ENCODE measurements around the gene GOLGA7B. TPM values are rescaled to one million over a fixed set of nuclear protein-coding genes. Genes with fewer than 3 reads are reported as not detected.

The GOLGA7B gene
- polyA plus RNA-seq, 3 donors = 0.11 to 2.7 (median 0.43) TPM

DNA sequence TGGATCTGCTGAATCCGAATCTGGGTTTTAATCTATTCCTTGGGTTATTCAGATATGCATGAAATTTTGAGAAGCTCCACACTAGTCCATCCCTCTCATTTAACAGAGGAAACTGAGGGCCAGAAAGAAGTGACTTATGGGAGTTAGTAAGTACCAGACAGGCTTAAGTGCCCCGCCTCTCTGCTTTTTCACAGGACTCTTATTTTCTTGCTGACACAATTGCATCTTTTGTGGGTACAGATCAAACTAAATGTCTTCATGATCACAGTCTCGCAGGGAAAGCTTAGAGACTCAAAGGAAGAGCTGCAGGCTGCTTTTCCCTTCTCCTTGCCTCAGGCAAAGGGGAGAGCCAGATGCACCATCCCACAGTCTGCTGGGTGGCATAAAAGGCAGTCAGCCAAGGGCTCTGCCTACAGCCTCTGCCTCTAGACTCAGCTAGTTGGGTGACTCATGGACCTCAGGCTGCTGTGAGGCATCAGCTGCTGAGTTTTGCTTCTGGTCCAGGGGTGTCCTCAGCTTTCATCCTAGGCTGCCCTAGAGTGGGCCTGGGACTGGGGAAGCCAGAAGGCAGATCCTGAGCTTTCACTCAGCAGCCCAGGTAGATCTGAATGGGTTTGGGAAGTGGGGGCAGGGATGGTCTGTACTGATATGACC, 11.6 kb downstream of the GOLGA7B start:
- whole genome bisulfite sequencing, 3 donors = 71 to 82% (median 74%) methylated on average over 3 of the region's 3 CpGs
- no peak overlapping the region for H3K27ac ChIP-seq (ENCODE audit: low read depth, low read length)

DNA sequence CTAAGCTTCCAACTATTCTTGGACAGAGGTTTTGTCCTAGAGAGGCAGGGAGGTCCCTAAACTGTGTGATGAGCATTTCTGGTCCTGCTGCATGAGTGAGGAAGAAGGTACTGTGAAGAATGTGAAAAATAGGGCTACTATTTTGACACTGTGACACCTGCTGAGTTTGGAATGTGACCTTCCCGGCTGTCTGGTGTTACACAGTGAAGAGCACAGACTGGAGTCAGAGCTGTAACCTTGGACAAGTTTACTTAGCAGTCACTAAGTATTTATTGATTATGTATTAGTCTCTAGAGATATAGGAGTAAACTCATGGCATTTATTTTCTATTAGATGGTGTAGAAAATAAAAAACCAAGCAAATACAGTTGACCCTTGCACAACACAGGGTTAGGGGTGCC, 12.3 kb downstream of the GOLGA7B start:
- H3K27ac ChIP-seq (ENCODE audit: low read depth, low read length) = no peak overlapping the region
- 16 to 31% (median 30%) methylated on average over 1 of the region's 1 CpG for WGBS, 3 donors

DNA sequence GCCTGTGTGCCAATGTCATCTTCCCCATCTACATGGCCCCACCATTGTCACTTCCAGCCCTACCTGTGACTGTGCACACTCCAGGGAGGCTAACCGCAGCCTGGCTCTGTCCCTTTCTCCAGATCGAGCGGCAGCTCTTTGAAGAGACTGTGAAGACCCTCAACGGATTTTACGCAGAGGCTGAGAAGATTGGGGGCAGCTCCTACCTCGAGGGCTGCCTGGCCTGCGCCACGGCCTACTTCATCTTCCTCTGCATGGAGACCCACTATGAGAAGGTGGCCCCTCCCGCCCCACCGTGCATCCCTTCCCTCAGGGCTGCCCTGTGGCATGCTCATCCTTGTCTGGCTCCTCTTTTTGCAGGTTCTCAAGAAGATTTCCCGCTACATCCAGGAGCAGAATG, 14.2 kb downstream of the GOLGA7B start:
- H3K27ac ChIP-seq (ENCODE audit: low read depth, low read length) = no peak overlapping the region
- WGBS, 3 donors = 89 to 94% (median 89%) methylated on average over 11 of the region's 11 CpGs

DNA sequence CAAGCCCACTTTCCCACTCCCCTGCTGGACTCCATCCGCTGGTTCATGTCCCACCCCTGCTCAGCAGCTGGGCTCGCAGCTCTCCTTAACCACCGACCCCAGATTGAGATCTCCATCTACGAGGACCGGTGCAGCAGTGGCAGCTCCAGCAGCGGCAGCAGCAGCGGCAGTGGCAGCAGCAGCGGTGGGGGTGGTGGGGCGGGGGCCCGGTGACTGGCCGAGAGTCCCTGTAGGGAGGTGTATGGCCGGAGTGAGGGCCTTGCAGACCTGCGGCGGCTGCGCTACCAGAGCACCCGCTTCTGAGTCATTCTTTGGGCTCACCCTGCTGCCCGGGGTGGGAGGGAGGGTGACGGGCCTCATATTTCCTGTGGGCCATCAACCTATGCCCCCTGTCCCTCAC, 15.8 kb downstream of the GOLGA7B start:
- 67 to 85% (median 71%) methylated on average over 16 to 18 of the region's 18 CpGs for WGBS, 3 donors
- H3K27ac ChIP-seq (ENCODE audit: low read depth, low read length) = no peak overlapping the region

DNA sequence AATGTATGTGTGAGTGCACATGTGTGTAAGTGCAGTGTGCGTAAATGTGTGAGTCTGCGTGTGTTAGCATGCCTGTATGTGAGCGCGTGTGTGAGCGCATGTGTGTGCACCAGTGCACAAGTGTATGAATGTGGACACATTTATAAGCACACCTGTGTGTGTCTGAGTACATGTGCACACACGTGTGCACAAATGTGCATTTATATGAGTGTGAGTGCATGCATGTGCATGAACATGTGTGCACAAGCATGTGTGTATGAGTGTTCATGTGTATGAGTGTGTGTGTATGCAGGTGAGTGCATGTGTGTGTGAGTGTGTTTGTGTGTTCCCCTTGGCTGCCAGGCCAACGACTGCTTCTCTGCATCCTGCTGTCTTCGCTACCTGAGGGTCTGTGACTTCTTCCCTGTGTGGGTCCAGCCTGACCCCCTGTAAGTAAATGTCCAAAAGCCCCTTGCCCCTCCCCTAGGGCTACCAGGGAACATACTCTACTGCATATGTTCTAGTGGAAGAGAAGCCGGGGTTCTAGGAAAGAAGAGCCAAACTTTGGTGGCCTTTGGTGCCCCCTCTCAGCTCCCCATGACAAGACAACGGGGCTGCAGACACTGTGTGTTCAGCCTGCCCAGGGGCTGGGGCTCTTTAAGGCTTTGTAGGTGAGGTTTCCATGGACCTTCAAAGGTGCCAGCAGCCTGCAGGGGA, 17.0 kb downstream of the GOLGA7B start:
- no peak overlapping the region for H3K27ac ChIP-seq (ENCODE audit: low read depth, low read length)
- 92 to 95% (median 93%) methylated on average over 10 of the region's 10 CpGs for WGBS, 3 donors

DNA sequence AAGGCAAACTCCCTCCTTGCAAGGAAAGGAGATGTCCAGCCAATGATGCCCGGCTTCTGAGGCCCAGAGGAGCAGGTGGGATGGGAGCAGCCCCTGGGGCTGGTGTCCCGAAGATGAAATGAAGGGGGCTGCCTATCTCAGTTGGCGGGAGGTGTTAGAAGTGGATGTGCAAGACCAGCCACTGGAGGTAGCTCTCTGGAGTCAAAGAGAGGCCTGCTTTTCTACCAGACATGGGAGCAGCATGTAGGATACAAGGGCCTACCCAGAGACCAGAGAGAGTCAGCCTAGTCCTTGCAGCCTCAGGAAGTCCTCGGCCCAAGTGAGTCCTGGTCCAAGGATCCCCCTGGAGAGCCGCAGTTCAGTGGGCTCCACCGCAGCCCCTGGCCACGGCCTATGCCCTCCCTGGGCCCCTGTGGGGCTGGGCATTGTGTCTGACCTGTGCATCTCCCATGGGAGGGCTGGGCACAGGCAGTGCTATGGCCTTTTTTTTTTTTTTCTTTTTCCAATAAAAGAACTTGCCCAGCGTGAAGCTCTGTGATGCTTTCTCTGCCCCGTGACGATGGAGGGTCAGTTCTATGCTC, 17.7 kb downstream of the GOLGA7B start:
- no peak overlapping the region for H3K27ac ChIP-seq (ENCODE audit: low read depth, low read length)
- 86 to 93% (median 91%) methylated on average over 10 of the region's 10 CpGs for WGBS, 3 donors

DNA sequence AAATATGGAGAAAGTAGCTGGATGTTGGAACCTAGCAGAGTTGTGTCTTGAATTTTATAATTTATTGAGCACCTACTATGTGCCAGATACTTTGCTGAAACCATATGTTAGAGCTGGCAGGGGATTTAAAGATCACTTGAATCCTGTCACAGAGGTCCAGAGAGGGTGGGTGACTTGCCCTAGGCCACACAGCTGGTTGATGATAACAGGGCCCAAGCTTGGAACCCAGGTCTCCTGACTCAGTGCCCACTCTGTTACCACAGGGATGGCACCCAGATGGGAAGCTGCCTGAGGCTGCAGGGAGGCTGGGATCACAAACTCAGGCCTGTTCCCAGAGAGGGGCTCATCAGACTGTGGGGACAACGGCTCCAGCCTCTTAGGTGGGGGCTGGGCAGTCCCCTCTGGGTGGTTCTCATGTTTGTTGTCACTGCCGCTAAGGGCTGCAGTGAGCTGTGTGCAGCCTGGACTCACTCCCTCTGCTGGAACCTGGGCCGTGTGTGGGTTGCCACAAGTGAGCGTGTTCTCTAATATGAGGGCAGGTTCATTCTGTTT, 18.6 kb downstream of the GOLGA7B start:
- 61 to 84% (median 84%) methylated on average over 4 of the region's 4 CpGs for WGBS, 3 donors
- H3K27ac ChIP-seq (ENCODE audit: low read depth, low read length) = no peak overlapping the region

DNA sequence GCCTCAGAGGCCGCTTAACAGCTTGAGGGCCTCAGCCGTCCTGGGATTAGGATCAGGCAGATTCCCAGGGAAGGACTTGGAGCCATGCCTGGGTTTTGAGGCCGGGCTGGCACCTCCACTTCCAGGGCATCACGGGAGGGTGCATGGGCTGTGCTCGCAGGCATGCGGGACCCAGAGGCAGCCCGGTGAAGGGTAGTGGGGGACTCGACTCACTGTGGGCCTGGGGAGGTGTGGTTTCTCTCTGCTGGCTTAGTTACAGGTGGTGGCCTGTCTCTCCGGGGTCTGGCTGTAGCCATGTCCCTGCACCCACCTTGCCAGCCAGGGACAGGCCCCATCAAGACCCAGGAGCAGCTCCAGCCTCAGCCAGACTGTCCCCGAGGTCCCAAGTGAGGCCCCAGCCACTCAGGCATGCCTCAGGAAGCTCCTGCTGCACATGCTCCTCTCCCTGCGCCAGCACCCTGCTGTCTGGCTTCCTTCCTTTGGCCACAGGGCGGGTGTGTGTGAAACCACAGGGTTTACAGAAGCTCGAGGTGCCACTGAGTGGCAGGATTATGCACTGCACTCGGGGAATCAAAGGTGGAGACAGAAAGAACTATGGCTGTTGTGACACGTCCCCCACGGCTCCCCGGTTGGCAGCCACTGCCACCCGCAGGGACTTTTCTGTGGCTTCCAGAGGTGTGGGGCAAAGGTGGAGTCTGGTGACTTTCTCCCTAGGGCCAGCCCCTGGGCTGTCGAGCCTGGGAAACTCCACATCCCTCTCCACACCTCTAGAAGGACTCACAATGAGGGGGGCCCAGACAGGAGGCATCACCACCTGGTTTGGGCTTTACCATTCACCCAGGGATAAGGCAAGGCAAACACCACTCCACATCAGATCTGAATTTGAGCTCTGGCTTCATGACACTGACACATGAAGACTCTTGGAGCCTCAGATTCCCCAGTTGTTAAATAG, 19.7 kb downstream of the GOLGA7B start:
- WGBS, 3 donors = 5 to 18% (median 18%) methylated on average over 19 of the region's 19 CpGs
- no peak overlapping the region for H3K27ac ChIP-seq (ENCODE audit: low read depth, low read length)

DNA sequence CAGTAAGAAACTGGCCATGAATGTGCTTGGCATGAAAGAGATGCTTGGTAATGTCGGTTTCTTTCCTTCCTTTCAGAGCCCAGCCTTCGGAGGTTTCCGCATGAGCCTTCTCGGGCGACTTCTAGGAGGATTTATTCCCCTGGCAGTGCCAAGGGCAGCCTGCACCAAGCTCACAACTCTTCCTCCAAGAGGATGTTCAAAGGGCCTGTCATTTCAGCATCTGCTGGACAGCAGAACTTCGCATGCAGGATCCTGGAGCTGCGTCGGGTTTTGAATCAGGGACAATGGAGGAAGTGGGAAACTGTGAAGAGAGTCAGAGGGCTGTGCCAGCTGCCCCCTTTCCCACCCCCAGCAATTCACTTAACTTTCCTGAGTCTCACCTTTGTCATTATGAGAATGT, 21.3 kb downstream of the GOLGA7B start:
- 78 to 85% (median 78%) methylated on average over 8 of the region's 8 CpGs for whole genome bisulfite sequencing, 3 donors
- H3K27ac ChIP-seq (ENCODE audit: low read depth, low read length) = no peak overlapping the region

DNA sequence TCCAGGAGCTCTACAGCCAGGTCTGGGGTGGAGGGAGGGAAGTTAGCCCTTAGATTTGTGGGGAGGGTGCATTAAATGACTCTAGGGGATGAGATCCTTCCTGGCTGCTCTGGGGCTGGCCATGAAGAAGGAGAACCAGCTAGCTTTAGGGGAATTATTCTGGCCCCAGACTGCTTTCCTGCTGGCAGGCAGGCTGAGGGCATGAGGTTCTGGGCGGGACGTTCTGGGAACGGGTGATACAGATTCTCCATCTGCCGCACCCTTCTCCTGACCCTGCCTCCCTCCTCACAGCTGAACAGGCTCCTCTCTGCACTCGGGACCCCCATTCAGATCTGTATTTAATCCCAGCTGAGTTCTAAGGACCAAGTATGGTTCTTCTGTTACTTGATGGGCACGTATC, 23.9 kb downstream of the GOLGA7B start:
- H3K27ac ChIP-seq (ENCODE audit: low read depth, low read length) = no peak overlapping the region
- 56 to 72% (median 59%) methylated on average over 6 of the region's 6 CpGs for WGBS, 3 donors

DNA sequence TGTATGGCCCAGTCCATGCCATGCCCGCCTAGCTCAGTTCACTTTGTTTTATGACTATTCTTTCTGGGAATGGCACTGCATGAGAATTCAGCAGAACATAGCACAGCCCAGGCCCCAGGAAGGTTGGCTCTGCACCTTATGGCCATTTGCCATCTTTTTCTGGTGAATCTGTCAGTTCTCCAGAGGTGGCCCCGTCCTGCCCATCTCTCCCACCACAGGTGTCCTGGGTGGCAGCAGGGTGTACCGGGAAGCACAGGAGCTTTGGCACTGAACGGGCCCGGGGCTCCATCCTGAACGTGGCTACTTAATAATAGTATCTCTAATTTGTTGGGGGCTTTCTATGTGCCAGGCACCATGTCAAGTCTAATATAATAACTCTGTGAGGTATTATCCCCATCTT, 24.7 kb downstream of the GOLGA7B start:
- no peak overlapping the region for H3K27ac ChIP-seq (ENCODE audit: low read depth, low read length)
- WGBS, 3 donors = 76 to 83% (median 83%) methylated on average over 6 of the region's 6 CpGs

DNA sequence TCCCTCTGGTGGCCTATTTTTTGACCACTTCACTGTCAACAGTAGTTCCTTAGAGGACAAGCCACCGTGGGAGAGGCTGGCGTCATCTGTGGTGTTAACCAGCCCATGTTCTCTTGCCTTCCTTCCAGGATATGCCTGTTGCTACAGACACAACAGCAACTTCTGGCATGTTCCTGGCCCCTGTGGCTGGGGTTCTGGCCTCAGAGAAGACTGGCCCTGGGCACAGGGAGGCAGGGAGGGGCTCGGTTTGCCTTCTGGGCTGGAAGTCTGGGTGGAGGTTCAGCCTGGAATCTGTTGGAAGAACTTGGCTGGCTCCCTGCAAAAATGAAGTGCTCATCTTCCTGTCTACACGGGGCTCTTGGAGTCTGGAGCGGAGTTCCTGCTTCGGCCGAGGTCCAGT, 25.7 kb downstream of the GOLGA7B start:
- 62 to 77% (median 64%) methylated on average over 7 of the region's 7 CpGs for WGBS, 3 donors
- H3K27ac ChIP-seq (ENCODE audit: low read depth, low read length) = no peak overlapping the region

DNA sequence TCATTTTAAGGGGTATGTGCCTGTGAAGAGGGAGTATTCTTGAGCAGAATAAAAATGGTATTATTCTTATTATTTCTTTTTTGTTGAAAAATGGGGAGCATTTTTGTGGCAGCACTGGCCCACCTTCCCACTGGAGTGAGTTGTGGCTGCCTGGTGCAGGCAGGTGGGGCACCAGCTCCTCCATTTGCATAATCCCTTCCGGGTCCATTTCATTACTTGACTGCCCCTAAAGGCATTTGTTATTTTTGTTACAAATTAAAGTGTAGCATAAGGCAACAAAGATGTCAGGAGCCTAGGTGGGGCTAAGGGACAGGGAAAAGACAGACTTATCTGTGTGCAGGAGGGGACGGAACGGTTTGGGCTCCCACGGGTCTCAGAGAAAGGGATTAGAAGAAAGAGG, 26.8 kb downstream of the GOLGA7B start:
- H3K27ac ChIP-seq (ENCODE audit: low read depth, low read length) = no peak overlapping the region
- 58 to 71% (median 70%) methylated on average over 4 of the region's 4 CpGs for WGBS, 3 donors

DNA sequence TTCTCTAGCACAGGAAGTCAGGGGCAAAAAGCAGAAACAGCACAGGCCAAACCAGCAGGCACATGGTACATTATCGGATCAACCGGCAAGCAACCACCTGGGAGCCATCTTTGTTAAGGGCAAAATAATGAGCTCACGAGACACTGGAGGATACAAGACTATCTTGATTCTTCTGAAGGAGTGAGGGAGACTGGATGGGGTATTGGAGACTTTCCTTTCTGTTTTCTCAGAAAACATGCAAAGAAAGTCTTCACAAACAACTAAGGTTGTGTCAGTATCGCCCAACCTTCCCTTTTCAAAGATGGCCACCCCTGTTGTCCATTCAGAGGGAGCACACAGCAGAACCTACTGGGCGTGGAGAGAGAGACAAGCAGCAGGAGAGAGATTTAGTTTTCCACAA, 29.6 kb downstream of the GOLGA7B start:
- H3K27ac ChIP-seq (ENCODE audit: low read depth, low read length) = no peak overlapping the region
- 87 to 95% (median 93%) methylated on average over 5 of the region's 5 CpGs for WGBS, 3 donors

DNA sequence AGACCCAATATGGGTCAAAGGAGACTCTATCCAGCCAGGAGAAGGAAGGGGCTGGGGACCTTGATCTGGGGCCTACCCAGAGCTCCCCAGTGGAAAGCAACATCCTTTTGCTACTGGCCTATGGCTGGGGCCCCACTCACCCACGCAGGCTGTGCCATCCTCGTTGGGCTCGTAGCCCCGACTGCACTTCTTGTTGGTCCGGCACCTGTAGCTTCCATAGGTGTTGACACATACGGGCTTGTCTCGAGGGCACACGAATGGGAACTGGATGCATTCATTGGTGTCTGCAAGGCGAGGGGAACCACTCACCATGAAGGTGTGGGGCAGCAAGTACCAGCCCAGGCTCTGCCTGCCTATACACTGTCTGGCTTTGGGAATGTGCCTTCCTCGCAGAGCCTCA, 30.5 kb downstream of the GOLGA7B start:
- WGBS, 3 donors = 94 to 96% (median 95%) methylated on average over 10 of the region's 10 CpGs
- H3K27ac ChIP-seq (ENCODE audit: low read depth, low read length) = no peak overlapping the region

DNA sequence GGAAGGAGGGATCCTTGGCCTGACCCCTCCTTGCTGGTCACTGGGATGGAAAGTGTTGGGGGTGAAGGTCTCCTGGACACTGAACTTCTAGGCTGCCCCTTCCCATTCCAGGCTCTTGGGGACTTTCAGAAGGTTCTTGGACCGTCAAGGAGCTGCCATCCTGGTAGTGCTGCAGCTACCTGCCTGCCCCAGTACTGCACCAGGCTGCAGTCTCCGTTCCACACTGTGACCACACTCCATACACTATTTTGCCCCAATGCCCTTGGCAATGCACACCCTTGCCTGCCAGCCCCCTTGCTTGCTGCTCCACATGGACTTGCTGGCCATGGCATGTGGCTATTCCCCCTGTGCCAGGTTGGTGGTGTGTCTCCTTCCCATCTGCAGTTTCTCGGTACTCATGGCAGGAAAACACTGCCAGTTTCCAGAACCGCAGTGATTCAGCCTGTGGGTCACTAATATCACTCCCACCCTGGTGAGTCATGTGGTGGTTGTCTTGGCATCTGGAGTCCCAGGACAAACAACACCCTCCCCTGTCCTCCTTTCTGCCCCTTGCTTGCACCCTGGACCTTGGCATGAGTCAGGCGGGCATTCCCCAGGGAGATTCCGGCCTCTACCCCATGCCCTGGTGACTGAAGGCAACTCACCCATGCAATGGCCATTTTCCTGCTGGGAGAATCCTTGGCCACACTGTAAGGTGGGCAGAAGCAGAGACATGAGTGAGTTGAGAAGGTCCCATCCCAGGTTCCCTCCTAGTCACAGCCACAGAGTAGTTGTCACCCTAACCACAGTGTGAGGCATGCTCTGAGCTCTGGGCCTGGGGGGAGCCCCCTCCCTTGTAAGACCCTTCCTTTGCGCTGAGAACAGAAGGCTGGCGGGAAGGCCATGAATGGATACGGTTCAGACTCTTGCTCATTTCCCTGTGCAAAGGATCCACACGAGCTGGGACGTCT, 32.8 kb downstream of the GOLGA7B start:
- 79 to 85% (median 85%) methylated on average over 11 of the region's 11 CpGs for WGBS, 3 donors
- no peak overlapping the region for H3K27ac ChIP-seq (ENCODE audit: low read depth, low read length)

DNA sequence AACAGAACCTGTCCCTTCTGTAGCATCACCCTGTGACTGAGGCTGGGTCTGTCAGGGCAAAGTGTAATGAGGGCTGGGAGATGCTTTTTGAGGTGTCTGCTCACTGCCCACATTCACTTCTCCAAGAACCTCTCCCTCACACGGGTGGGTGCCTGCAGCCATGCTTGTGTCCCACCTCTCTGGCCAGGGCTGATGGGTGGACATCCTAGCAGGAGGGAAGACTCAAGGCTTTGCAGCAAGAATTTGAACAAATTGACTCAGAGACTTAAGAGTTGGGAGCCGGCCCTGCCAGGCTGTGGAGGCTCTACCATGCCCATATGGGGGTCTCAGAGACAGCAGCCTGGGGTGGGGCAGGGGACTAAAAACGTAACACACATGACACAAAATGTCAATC, 33.4 kb downstream of the GOLGA7B start:
- no peak overlapping the region for H3K27ac ChIP-seq (ENCODE audit: low read depth, low read length)
- WGBS, 3 donors = 54 to 80% (median 66%) methylated on average over 3 of the region's 3 CpGs

DNA sequence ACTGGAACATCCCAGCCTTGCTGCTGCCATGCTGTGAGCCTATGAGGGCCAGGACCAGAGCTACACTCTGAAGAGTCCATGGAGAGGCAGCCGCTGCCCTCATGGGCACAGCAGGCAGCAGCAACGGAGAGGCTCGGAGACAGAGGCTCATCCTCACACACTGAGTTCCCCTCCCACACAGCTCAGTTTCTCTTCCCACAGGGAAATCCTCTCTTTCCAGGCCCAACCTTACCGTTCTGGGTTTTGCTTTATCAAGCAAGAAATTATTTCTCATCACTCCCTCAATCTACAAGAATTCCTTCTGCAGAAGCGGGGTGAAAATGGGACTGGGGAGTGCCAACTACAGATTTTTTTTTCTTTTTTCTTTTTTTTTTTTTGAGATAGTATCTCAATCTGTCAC, 36.6 kb downstream of the GOLGA7B start:
- H3K27ac ChIP-seq (ENCODE audit: low read depth, low read length) = no peak overlapping the region
- 55 to 81% (median 65%) methylated on average over 5 of the region's 5 CpGs for WGBS, 3 donors

Data from adipose tissue (tissue), 3 donors.